IMR-90 (cell line): Measurements from ENCODE around the gene SPATA46. TPM values are rescaled to one million over a fixed set of nuclear protein-coding genes. Genes with fewer than 3 reads are reported as not detected.

ENCODE experiments used
- ATAC-seq: fragments of 200-7000 bp; cut with Tn5 transposase; 2 replicates; pipeline ENCODE4 v1.9.1; 2020; ENCODE audit warnings: low read depth, mild to moderate bottlenecking, moderate library complexity
- BruUV-seq: library from RNA; stranded (reverse); fragments of 400-500 nt; replicated peaks from 2 replicates; lab custom pipeline; 2021; lab: Mats Ljungman, UMichigan
- CTCF ChIA-PET: fragments of 300-600 bp; formaldehyde crosslinking; extraction: SDS; loops from one replicate; lab custom pipeline; 2021; ENCODE audit warnings: antibody characterized with exemption; lab: Yijun Ruan, JAX
- POLR2A ChIA-PET: fragments of 300-600 bp; sonication (Branson Sonifier 250); formaldehyde crosslinking; loops from one replicate; lab custom pipeline; 2022; ENCODE audit warnings: antibody characterized with exemption; ENCODE audit not compliant: unreplicated experiment; lab: Charles Lee
- DNase-seq: peaks from one replicate; pipeline ENCODE4 v3.0.0; 2013
- H2AFZ ChIP-seq: replicated peaks from 2 replicates; pipeline ENCODE3; 2013; ENCODE audit warnings: low read length, mild to moderate bottlenecking; ENCODE audit not compliant: poor library complexity
- H2AK5ac ChIP-seq: 2 replicates; pipeline ENCODE4 v1.6.1; 2013; ENCODE audit warnings: low read depth, low read length, inconsistent platforms
- H2AK9ac ChIP-seq: replicated peaks from 2 replicates; pipeline ENCODE3; 2013; ENCODE audit warnings: mild to moderate bottlenecking, low read depth, low read length, moderate library complexity; ENCODE audit not compliant: poor library complexity
- H2BK120ac ChIP-seq: 2 replicates; pipeline ENCODE4 v1.6.1; 2013; ENCODE audit warnings: low read depth, low read length, inconsistent platforms
- H2BK15ac ChIP-seq: 3 replicates; pipeline ENCODE4 v1.6.1; 2013; ENCODE audit warnings: low read depth, low read length, inconsistent platforms
- H2BK20ac ChIP-seq: 2 replicates; pipeline ENCODE4 v1.6.1; 2013; ENCODE audit warnings: low read depth, mild to moderate bottlenecking, inconsistent platforms, low read length, moderate library complexity
- H2BK5ac ChIP-seq: 2 replicates; pipeline ENCODE4 v1.6.1; 2013; ENCODE audit warnings: mild to moderate bottlenecking, low read depth, low read length, inconsistent platforms; ENCODE audit not compliant: poor library complexity, severe bottlenecking
- H3K14ac ChIP-seq: replicated peaks from 2 replicates; pipeline ENCODE4 v1.6.1; 2013; ENCODE audit warnings: low read depth, low read length, inconsistent platforms
- H3K18ac ChIP-seq: 2 replicates; pipeline ENCODE4 v1.6.1; 2013; ENCODE audit warnings: low read depth, low read length, control low read depth
- H3K23ac ChIP-seq: 2 replicates; pipeline ENCODE4 v1.6.1; 2013; ENCODE audit warnings: low read depth, low read length, inconsistent platforms
- H3K27ac ChIP-seq: 2 replicates; pipeline ENCODE4 v1.5.1; 2013; ENCODE audit warnings: mild to moderate bottlenecking, control low read depth, low read length; ENCODE audit not compliant: insufficient read depth
- H3K27me3 ChIP-seq: 2 replicates; pipeline ENCODE4 v1.6.1; 2013; ENCODE audit warnings: low read length; ENCODE audit not compliant: control insufficient read depth, insufficient read depth
- H3K36me3 ChIP-seq: 2 replicates; pipeline ENCODE4 v1.6.1; 2013; ENCODE audit warnings: low read length, mixed read lengths; ENCODE audit not compliant: control insufficient read depth, insufficient read depth
- H3K4ac ChIP-seq: 2 replicates; pipeline ENCODE4 v1.6.1; 2013; ENCODE audit warnings: low read depth, low read length, inconsistent platforms
- H3K4me1 ChIP-seq: 2 replicates; pipeline ENCODE4 v1.6.1; 2013; ENCODE audit warnings: low read length, mixed read lengths; ENCODE audit not compliant: control insufficient read depth, insufficient read depth
- H3K4me2 ChIP-seq: 2 replicates; pipeline ENCODE4 v1.6.1; 2013; ENCODE audit warnings: low read depth, mild to moderate bottlenecking, control low read depth, low read length, moderate library complexity
- H3K4me3 ChIP-seq: 2 replicates; pipeline ENCODE4 v1.5.1; 2013; ENCODE audit warnings: low read depth, mild to moderate bottlenecking, control low read depth, low read length, moderate library complexity; ENCODE audit not compliant: insufficient read depth
- H3K56ac ChIP-seq: 2 replicates; pipeline ENCODE4 v1.6.1; 2013; ENCODE audit warnings: low read length, inconsistent platforms; ENCODE audit not compliant: insufficient read depth; ENCODE audit errors: extremely low read depth
- H3K79me1 ChIP-seq, 2 experiments: 2 replicates each; pipeline ENCODE4 v1.6.1; 2013; ENCODE audit warnings: low read length in 2 of 2, inconsistent platforms in 1 of 2, low read depth in 1 of 2
- H3K9ac ChIP-seq: 2 replicates; pipeline ENCODE4 v1.6.1; 2013; ENCODE audit warnings: low read depth, low read length, control low read depth
- H3K9me1 ChIP-seq: 2 replicates; pipeline ENCODE4 v1.6.1; 2013; ENCODE audit warnings: low read length, inconsistent platforms; ENCODE audit not compliant: insufficient read depth
- H3K9me3 ChIP-seq: 2 replicates; pipeline ENCODE4 v1.6.1; 2013; ENCODE audit warnings: low read length; ENCODE audit not compliant: control insufficient read depth, insufficient read depth
- H4K20me1 ChIP-seq: 2 replicates; pipeline ENCODE4 v1.6.1; 2013; ENCODE audit warnings: low read length, inconsistent platforms; ENCODE audit not compliant: insufficient read depth
- H4K5ac ChIP-seq: 2 replicates; pipeline ENCODE4 v1.6.1; 2013; ENCODE audit warnings: mild to moderate bottlenecking, low read depth, low read length, control low read depth
- H4K8ac ChIP-seq, 2 experiments: 2 replicates each; pipeline ENCODE4 v1.6.1; 2013; ENCODE audit warnings: low read depth in 2 of 2, low read length in 2 of 2, control low read depth in 1 of 2, inconsistent platforms in 1 of 2
- H4K91ac ChIP-seq: 2 replicates; pipeline ENCODE4 v1.6.1; 2013; ENCODE audit warnings: low read depth, low read length, inconsistent platforms; ENCODE audit not compliant: insufficient read depth
- BHLHE40 ChIP-seq: fragments of 150-350 bp; IDR thresholded peaks from 2 replicates; pipeline ENCODE4 v1.6.1; 2016; ENCODE audit warnings: mild to moderate bottlenecking, low read depth, low read length
- CEBPB ChIP-seq: IDR thresholded peaks from 2 replicates; pipeline ENCODE4 v1.6.1; 2012; ENCODE audit warnings: low read depth, low read length, improper control_type of control experiment
- CHD1 ChIP-seq: IDR thresholded peaks from 2 replicates; pipeline ENCODE4 v1.6.1; 2012; ENCODE audit warnings: low read depth, low read length, improper control_type of control experiment
- CTCF ChIP-seq: conservative IDR thresholded peaks from 2 replicates; pipeline ENCODE4 v1.5.1; 2012; ENCODE audit warnings: mild to moderate bottlenecking, low read depth, low read length, improper control_type of control experiment
- FOS ChIP-seq: fragments of 150-350 bp; IDR thresholded peaks from 2 replicates; pipeline ENCODE4 v1.6.1; 2016; ENCODE audit warnings: low read depth, low read length
- MAZ ChIP-seq: IDR thresholded peaks from 2 replicates; pipeline ENCODE4 v1.6.1; 2012; ENCODE audit warnings: low read depth, mild to moderate bottlenecking, low read length, improper control_type of control experiment, moderate library complexity, borderline replicate concordance
- MXI1 ChIP-seq: IDR thresholded peaks from 2 replicates; pipeline ENCODE4 v1.6.1; 2012; ENCODE audit warnings: low read depth, mild to moderate bottlenecking, low read length, moderate library complexity, borderline replicate concordance
- NFE2L2 ChIP-seq: fragments of 150-350 bp; IDR thresholded peaks from 2 replicates; pipeline ENCODE4 v1.6.1; 2016; ENCODE audit warnings: low read depth, mild to moderate bottlenecking, low read length
- RAD21 ChIP-seq: IDR thresholded peaks from 2 replicates; pipeline ENCODE4 v1.6.1; 2012; ENCODE audit warnings: low read length, improper control_type of control experiment
- RCOR1 ChIP-seq: IDR thresholded peaks from 2 replicates; pipeline ENCODE4 v1.6.1; 2012; ENCODE audit warnings: mild to moderate bottlenecking, low read length, improper control_type of control experiment; ENCODE audit not compliant: insufficient replicate concordance
- RFX5 ChIP-seq: IDR thresholded peaks from 2 replicates; pipeline ENCODE4 v1.8.0; 2012; ENCODE audit warnings: low read depth, mild to moderate bottlenecking, low read length, moderate library complexity
- WGBS, 2 experiments: methylation state at CpG; one replicate each; pipeline versions ENCODE4 v1.1.5 to v1.1.7; 2013; ENCODE audit warnings: missing lambda C conversion rate in 2 of 2; ENCODE audit not compliant: insufficient read length in 1 of 2; ENCODE audit errors: extremely low coverage in 2 of 2; 5-methylcytosine and 5-hydroxymethylcytosine counted together
- dilution Hi-C: fragments of 300-500 bp; cut with HindIII; formaldehyde crosslinking; loops from one replicate; pipeline ENCODE4 v1.14.3; 2018; ENCODE audit warnings: low sequenced_read_pairs; ENCODE audit not compliant: unreplicated experiment
- in situ Hi-C: fragments of 300-500 bp; cut with MboI; formaldehyde crosslinking; loops from 3 replicates; pipeline ENCODE4 v1.14.3; 2019; ENCODE audit warnings: low sequenced_read_pairs, inconsistent platforms, mixed read lengths
- intact Hi-C: fragments of 100-400 bp; cut with micrococcal nuclease; formaldehyde crosslinking; loops from 2 replicates; pipeline ENCODE4 v1.10.0; 2022
- polyA plus RNA-seq, 3 experiments: library from polyadenylated mRNA; depleted of rRNA; stranded (reverse); fragments of >200 nt; gene quantifications; 2 replicates each; pipeline ENCODE4 v1.2.3, GENCODE V29; 2012; ENCODE audit warnings: low replicate concordance in 1 of 3
- total RNA-seq: library from RNA; depleted of rRNA; stranded (reverse); fragments of >200 nt; gene quantifications from 2 replicates; pipeline ENCODE4 v1.2.3, GENCODE V29; 2012
- TF ChIP-seq, protein P1 (sequence below): fragments of 150-350 bp; IDR thresholded peaks from 2 replicates; pipeline ENCODE4 v1.6.1; 2017; ENCODE audit warnings: mild to moderate bottlenecking, antibody characterized with exemption, low read length, low read depth
- TF ChIP-seq, protein P2 (sequence below): fragments of 150-350 bp; IDR thresholded peaks from 2 replicates; pipeline ENCODE4 v1.6.1; 2016; ENCODE audit warnings: low read depth, mild to moderate bottlenecking, low read length, moderate library complexity, borderline replicate concordance

SPATA46 gene
- total and polyA plus RNA-seq, 2 of the 4 experiments (the other 2 are of a cell fraction), result not detected

GRCh38 chr1:162383091-162383490 is 6.4 kb upstream of the SPATA46 start:
- no peaks in the 10 kb centered on the region for H3K9me3 ChIP-seq
- BruUV-seq, result no TSS peak
- DNase-seq (no peak), ATAC-seq (no peak)
- ChIA-PET POLR2A (no interaction called here), CTCF (interaction anchor here (0.9 to 1.1 kb wide), 2 partner anchors 327 to 328 kb away, joined by 3 to 4 read pairs; no protein-coding TSS in a partner anchor)
- no peaks in the 10 kb centered on the region for H3K4me1 ChIP-seq
- H2BK15ac ChIP-seq, result no peak overlapping the region
- no peak overlapping the region for H3K27ac ChIP-seq
- H2AFZ ChIP-seq, result no peak overlapping the region
- no peaks in the 10 kb centered on the region for H3K79me1 ChIP-seq
- no peaks in the 10 kb centered on the region for H3K36me3 ChIP-seq
- H2BK20ac ChIP-seq, result no peak overlapping the region
- dilution Hi-C loops (no loop called here), in situ Hi-C loops (loop anchor here (25.0 kb wide), 1 partner anchor 596 kb away; no protein-coding TSS in a partner anchor), intact Hi-C loops (no loop called here)
- H3K23ac ChIP-seq, result no peak overlapping the region
- no peak overlapping the region for H3K4me3 ChIP-seq
- WGBS, 2 experiments, result 100% methylated on average over 1 of the region's 6 CpGs; no CpG with 5 or more reads in 1 of the 2 experiments
- H3K56ac ChIP-seq, result no peak overlapping the region
- no peaks in the 10 kb centered on the region for H4K20me1 ChIP-seq
- no peak overlapping the region for H3K14ac ChIP-seq
- no peak overlapping the region for H2AK5ac ChIP-seq
- no peaks in the 10 kb centered on the region for H3K9me1 ChIP-seq
- H3K27me3 ChIP-seq, result peaks cover 29% of the 10 kb centered on the region
- H4K5ac ChIP-seq, result no peak overlapping the region
- no peak overlapping the region for H2BK120ac ChIP-seq
- no peak overlapping the region for H3K4me2 ChIP-seq
- no peak overlapping the region for H4K8ac ChIP-seq
- no peak overlapping the region for H3K9ac ChIP-seq
- no peak overlapping the region for H2BK5ac ChIP-seq
- H3K18ac ChIP-seq, result no peak overlapping the region
- no peak overlapping the region for H2AK9ac ChIP-seq
- no peak overlapping the region for H4K91ac ChIP-seq
- no peak overlapping the region for H3K4ac ChIP-seq
- TF ChIP-seq CEBPB (no peak), RCOR1 (no peak), BHLHE40 (no peak), FOS (no peak), MXI1 (no peak), RAD21 (no peak), CHD1 (no peak), CTCF (no peak), RFX5 (no peak), MAZ (no peak), NFE2L2 (no peak)
- TF ChIP-seq, protein P1, sequence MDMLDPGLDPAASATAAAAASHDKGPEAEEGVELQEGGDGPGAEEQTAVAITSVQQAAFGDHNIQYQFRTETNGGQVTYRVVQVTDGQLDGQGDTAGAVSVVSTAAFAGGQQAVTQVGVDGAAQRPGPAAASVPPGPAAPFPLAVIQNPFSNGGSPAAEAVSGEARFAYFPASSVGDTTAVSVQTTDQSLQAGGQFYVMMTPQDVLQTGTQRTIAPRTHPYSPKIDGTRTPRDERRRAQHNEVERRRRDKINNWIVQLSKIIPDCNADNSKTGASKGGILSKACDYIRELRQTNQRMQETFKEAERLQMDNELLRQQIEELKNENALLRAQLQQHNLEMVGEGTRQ, result no peak
- TF ChIP-seq, protein P2, sequence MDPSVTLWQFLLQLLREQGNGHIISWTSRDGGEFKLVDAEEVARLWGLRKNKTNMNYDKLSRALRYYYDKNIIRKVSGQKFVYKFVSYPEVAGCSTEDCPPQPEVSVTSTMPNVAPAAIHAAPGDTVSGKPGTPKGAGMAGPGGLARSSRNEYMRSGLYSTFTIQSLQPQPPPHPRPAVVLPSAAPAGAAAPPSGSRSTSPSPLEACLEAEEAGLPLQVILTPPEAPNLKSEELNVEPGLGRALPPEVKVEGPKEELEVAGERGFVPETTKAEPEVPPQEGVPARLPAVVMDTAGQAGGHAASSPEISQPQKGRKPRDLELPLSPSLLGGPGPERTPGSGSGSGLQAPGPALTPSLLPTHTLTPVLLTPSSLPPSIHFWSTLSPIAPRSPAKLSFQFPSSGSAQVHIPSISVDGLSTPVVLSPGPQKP, result no peak
